Memory B cell (primary cell): Measurements from ENCODE around the gene ATP8A2.

ENCODE experiments used
- ATAC-seq: fragments of 150-1000 bp; cut with Tn5 transposase; 2 replicates; pipeline ENCODE4 v1.10.0; 2021; ENCODE audit warnings: low read depth, mild to moderate bottlenecking, moderate library complexity
- DNase-seq, 2 donors: peaks; one replicate each; pipeline ENCODE4 v3.0.0; 2022; ENCODE audit warnings: low spot score in 2 of 2
- H3K27ac Mint-ChIP-seq: one replicate; pipeline ENCODE4 v1.8.0; 2022; ENCODE audit warnings: mild to moderate bottlenecking, moderate library complexity, mixed read lengths
- H3K27me3 Mint-ChIP-seq: one replicate; pipeline ENCODE4 v1.8.0; 2022; ENCODE audit warnings: mixed read lengths
- H3K36me3 Mint-ChIP-seq: one replicate; pipeline ENCODE4 v1.8.0; 2022; ENCODE audit warnings: mild to moderate bottlenecking, mixed read lengths
- H3K4me1 Mint-ChIP-seq: one replicate; pipeline ENCODE4 v1.8.0; 2022; ENCODE audit warnings: mixed read lengths
- H3K4me3 Mint-ChIP-seq: one replicate; pipeline ENCODE4 v1.8.0; 2022; ENCODE audit warnings: mild to moderate bottlenecking, moderate library complexity, mixed read lengths
- H3K9me3 Mint-ChIP-seq: one replicate; pipeline ENCODE4 v1.8.0; 2022; ENCODE audit warnings: mixed read lengths

The ATP8A2 gene

DNA sequence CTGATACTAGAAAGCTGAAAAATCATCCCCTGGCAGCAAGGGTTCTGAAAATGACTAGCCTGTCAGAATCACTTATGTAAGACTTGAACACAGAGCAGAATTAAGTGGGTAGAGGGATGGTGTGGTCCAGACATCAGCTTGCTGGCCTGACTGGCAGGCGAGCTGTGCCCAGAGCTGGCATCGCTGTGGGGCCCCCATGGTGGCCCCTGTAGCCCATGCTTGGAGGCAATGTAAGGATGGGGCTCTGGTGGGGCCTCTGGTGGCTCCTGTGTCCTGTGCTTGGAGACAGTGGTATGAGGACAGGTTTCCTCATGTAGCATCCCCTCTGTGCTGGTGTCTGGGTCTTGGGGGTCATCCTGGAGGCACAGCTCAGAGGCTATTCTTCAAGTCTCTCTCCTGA is 347.9 kb downstream of the ATP8A2 start:
- H3K36me3 Mint-ChIP-seq: peaks cover 1% of the 10 kb centered on the region
- DNase-seq (no peak), ATAC-seq (no peak)
- peaks cover 8% of the 10 kb centered on the region for H3K27me3 Mint-ChIP-seq
- peaks cover 7% of the 10 kb centered on the region for H3K9me3 Mint-ChIP-seq
- H3K4me3 Mint-ChIP-seq: no peak overlapping the region
- H3K27ac Mint-ChIP-seq: no peak overlapping the region
- H3K4me1 Mint-ChIP-seq: no peaks in the 10 kb centered on the region

DNA sequence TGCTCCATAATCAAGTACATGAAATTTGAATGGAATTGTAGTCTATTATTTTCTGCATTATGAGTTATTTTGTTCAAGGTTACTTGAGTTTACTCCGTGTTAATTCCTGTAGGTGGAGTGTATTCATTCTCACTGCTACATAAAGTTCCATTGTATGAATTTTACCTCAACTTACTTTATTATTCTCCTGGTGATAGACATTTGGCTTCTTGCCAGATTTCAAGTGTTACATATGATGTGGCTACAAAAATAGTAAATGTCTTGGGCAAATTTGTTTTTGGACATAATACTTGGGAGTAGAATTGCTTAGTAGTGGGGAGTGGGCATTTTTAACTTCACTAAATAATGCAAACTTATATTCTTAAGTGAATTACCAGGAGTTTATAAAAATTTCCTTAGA is 351.1 kb downstream of the ATP8A2 start:
- no peak overlapping the region for H3K4me3 Mint-ChIP-seq
- H3K27ac Mint-ChIP-seq: no peak overlapping the region
- H3K9me3 Mint-ChIP-seq: peaks cover 1% of the 10 kb centered on the region
- H3K27me3 Mint-ChIP-seq: peaks cover 4% of the 10 kb centered on the region
- no peaks in the 10 kb centered on the region for H3K4me1 Mint-ChIP-seq
- DNase-seq (no peak), ATAC-seq (no peak)
- H3K36me3 Mint-ChIP-seq: peaks cover 1% of the 10 kb centered on the region

DNA sequence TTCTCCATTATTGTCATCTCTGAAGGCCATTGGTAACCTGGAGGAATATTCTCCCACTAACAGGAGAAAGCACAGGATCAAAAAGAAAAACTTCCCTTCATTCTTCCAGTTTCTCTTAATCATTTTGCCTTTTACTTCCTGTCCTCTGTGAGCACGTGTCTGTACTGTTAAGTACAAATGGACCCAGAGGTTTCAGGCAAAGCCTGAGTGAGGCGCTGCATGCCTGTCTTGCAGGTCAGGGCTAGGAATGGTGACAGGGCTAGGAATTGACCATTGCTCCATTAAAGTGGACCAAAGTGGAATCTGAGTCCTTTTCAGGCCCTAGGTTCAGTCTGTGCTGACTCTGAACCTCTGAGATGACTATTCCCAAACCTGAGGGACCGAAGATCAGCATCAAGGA is 353.3 kb downstream of the ATP8A2 start:
- DNase-seq (no peak), ATAC-seq (no peak)
- Mint-ChIP-seq H3K4me3 (no peak overlapping the region), H3K4me1 (no peaks in the 10 kb centered on the region), H3K27ac (no peak overlapping the region), H3K9me3 (no peaks in the 10 kb centered on the region), H3K36me3 (peaks cover 1% of the 10 kb centered on the region), H3K27me3 (peaks cover 5% of the 10 kb centered on the region)

DNA sequence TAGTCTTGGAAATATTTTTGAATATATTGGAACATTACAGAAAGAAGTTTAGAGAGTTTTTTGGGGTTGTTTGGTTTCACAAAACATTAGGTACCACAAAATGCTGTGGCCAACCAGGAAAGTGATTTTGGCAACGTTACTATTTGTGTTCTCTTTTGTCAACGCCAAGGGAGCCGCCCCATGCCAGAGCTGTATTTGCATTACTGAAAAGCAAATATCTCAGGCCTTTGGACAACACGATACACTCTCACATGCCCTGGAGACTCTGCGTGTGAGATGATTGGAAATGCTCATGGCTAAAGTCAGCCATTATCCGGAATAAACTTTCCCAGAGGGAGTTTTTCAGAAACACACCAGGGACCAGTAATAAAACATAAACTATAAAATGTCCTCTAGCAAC is 355.5 kb downstream of the ATP8A2 start:
- peaks cover 3% of the 10 kb centered on the region for H3K27me3 Mint-ChIP-seq
- no peaks in the 10 kb centered on the region for H3K4me1 Mint-ChIP-seq
- no peak overlapping the region for H3K4me3 Mint-ChIP-seq
- no peaks in the 10 kb centered on the region for H3K9me3 Mint-ChIP-seq
- no peak overlapping the region for H3K27ac Mint-ChIP-seq
- no peaks in the 10 kb centered on the region for H3K36me3 Mint-ChIP-seq
- no peak for DNase-seq
- ATAC-seq: no peak

DNA sequence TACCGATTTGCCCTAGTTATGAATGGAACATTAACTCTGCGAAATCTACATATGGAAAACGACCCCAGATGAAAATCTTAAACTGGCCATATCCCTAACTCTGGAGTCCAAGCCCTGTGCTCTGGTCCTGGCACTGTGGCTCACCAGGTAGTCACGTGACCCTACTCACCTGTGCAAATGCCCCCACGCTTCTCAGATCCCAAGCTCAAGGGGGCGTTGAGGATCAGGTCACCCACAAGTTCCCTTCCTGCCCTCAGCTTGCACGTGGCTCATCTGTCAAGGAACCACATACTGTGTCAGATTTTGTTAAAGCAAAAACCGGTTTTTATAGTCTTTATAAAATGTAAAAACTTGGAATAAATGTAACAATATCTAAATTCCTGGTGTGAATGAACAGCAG is 356.0 kb downstream of the ATP8A2 start:
- H3K4me1 Mint-ChIP-seq: no peaks in the 10 kb centered on the region
- H3K4me3 Mint-ChIP-seq: no peak overlapping the region
- H3K9me3 Mint-ChIP-seq: no peaks in the 10 kb centered on the region
- no peak for ATAC-seq
- no peaks in the 10 kb centered on the region for H3K36me3 Mint-ChIP-seq
- H3K27me3 Mint-ChIP-seq: peaks cover 3% of the 10 kb centered on the region
- H3K27ac Mint-ChIP-seq: no peak overlapping the region
- DNase-seq: no peak

DNA sequence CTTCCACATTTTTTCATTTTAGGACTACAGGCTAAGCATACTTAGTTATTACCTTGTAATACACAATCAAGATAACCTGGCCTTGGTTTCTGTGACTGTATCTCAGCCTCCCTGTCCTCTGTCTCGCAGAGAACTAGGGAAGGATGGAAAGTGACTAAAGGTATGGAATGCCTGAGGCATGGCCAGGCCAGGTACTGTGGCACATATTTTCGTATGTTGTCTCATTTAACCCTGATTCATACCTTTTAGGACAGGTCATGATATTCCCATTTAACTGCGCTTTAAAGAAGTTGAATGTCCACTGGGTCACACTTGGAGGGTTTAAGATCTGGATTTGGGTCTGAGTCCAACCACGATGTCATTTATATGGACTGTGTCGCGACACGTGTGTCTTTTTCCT is 357.4 kb downstream of the ATP8A2 start:
- H3K36me3 Mint-ChIP-seq: no peaks in the 10 kb centered on the region
- ATAC-seq: no peak
- H3K4me1 Mint-ChIP-seq: no peaks in the 10 kb centered on the region
- no peaks in the 10 kb centered on the region for H3K9me3 Mint-ChIP-seq
- H3K27me3 Mint-ChIP-seq: peaks cover 3% of the 10 kb centered on the region
- no peak overlapping the region for H3K4me3 Mint-ChIP-seq
- H3K27ac Mint-ChIP-seq: no peak overlapping the region
- DNase-seq: no peak

DNA sequence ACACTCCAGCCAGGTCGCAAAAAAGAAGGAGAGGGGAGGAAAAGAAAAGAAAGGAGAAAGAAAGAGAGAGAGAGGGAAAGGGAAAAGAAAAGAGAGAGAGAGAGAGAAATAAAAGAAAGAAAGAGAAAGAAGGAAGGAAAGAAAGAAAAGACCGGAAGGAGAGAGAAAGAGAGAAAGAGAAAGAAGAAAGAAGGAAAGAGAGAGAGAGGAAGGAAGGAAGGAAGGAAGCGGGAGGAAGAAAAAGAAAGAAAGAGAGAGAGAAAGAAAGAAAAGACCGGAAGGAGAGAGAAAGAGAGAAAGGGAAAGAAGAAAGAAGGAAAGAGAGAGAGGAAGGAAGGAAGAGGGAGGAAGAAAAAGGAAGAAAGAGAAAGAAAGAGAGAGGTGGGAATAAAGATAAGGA is 359.3 kb downstream of the ATP8A2 start:
- DNase-seq: no peak
- no peaks in the 10 kb centered on the region for H3K9me3 Mint-ChIP-seq
- H3K36me3 Mint-ChIP-seq: no peaks in the 10 kb centered on the region
- no peak overlapping the region for H3K4me3 Mint-ChIP-seq
- H3K27me3 Mint-ChIP-seq: peaks cover 4% of the 10 kb centered on the region
- H3K4me1 Mint-ChIP-seq: no peaks in the 10 kb centered on the region
- no peak overlapping the region for H3K27ac Mint-ChIP-seq
- no peak for ATAC-seq

DNA sequence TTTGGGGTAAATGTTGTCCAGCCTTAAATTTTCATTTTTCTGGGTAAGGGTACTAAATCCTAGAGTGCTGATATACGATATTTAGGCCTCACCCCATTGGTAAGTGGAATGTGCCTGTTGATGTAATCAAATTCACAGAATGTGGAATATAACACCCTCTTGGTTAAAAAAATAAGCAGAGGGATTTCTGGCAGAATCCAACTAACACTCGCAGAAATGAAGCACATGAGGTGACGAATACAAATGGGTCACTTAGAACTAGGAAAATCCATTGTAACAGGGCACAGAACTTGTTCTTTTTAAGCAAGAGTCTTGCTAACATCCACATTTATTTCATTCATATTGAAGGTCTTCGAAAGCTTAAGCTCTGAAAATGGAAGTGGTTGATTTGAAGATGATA is 359.8 kb downstream of the ATP8A2 start:
- Mint-ChIP-seq H3K27ac (no peak overlapping the region), H3K4me3 (no peak overlapping the region)

DNA sequence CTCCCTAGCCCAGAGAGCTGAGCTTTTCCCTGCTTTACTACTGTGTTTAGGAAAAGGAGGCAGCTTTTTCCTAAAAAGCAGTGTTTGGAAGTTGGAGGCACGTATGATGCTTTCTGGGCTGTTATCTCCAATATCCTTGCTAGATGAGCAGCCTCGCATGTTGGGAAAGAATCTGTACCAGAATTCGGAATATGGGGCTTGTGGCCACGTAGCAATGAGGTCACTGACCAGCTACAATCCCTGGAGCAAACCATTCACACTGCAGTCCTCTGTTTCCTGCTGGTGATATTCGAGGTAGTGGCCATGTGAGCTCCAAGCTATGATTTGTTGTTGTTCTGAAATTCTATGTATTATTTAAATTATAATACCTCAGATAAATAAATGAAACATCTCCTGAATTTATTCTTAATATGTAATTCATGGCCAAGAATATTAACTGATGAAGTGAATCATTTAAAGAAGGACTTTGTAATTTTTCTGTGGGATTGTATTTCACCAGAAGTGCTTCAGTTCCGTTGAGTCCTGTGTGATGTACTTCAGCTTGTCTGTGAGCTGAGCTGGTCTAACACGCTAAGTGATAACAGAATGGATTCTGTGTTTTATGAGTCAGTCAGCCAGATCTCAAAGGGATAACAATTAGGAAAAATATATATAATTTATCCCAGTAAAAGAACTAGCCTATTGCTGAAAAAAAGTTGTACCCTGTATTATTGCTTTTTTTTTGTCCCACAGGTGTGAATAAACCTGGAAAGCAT is 360.5 kb downstream of the ATP8A2 start:
- DNase-seq (no peak), ATAC-seq (no peak)
- H3K27ac Mint-ChIP-seq: no peak overlapping the region
- no peaks in the 10 kb centered on the region for H3K4me1 Mint-ChIP-seq
- H3K27me3 Mint-ChIP-seq: peaks cover 5% of the 10 kb centered on the region
- H3K9me3 Mint-ChIP-seq: no peaks in the 10 kb centered on the region
- H3K36me3 Mint-ChIP-seq: no peaks in the 10 kb centered on the region
- no peak overlapping the region for H3K4me3 Mint-ChIP-seq

More for the DNA sequence above, 359.8 kb downstream of the ATP8A2 start:
- Mint-ChIP-seq H3K36me3 (no peaks in the 10 kb centered on the region), H3K4me1 (no peaks in the 10 kb centered on the region), H3K9me3 (no peaks in the 10 kb centered on the region), H3K27me3 (peaks cover 5% of the 10 kb centered on the region)
- ATAC-seq (no peak), DNase-seq (no peak)

DNA sequence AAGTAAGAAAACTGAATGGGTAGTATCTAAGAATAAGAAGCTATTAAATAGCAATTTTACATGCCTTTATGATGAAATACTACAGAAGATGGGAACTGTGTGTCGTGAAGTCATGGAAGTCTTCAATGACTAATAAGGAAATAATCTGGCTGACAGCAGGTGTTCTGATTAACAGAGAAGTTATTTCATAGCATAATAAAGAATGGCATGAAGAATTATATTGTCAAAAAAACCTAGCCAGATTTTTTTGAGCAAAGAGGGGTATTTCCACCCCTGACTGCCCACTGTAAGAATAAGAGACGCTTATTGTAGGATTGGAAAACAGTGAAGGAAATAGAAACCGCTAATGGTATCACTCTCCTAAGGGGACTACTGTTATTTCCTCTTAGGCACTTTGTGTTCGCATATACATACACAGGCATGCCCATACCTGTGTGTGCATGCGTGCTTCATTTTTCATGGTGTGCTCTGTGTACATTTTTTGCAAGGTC is 361.3 kb downstream of the ATP8A2 start:
- Mint-ChIP-seq H3K4me3 (no peak overlapping the region), H3K27ac (no peak overlapping the region), H3K27me3 (peaks cover 3% of the 10 kb centered on the region), H3K9me3 (no peaks in the 10 kb centered on the region), H3K36me3 (no peaks in the 10 kb centered on the region), H3K4me1 (no peaks in the 10 kb centered on the region)
- ATAC-seq (no peak), DNase-seq (no peak)

DNA sequence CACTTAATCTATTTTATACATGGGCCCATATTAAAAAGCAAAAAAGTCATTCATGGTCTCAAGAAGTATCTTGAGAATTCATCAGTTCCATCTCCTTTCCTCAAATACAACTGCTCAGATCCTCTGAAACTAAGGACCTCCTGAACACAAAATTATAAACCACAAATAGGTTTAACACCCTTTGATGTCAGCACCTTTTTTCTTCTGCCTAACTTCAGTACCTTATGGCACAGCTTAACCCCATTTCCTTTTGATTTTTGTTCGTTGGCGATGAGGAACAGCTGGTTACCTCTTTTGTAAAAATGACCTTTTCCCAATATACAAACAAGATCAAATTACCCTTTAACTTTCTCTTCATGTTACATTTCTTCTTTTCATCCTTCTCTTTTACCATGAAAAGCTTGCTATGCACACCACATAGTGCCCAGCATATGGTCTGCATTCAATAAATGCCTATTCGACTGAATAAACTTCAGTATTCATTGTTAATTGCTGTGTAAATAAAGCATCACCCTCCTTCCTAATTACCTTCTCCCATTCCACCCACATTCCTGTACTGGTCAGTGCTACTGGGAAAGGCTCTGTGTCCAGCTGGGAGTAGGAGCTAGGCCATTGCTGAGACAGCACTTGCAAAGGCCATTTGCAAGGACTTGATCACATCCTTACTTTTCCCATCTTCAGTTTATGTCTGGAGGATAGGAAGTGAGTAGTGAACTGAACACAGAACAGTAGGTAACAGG is 362.1 kb downstream of the ATP8A2 start:
- Mint-ChIP-seq H3K27me3 (peaks cover 3% of the 10 kb centered on the region), H3K27ac (no peak overlapping the region), H3K36me3 (no peaks in the 10 kb centered on the region), H3K4me3 (no peak overlapping the region), H3K9me3 (no peaks in the 10 kb centered on the region), H3K4me1 (no peaks in the 10 kb centered on the region)
- ATAC-seq (no peak), DNase-seq (no peak)

DNA sequence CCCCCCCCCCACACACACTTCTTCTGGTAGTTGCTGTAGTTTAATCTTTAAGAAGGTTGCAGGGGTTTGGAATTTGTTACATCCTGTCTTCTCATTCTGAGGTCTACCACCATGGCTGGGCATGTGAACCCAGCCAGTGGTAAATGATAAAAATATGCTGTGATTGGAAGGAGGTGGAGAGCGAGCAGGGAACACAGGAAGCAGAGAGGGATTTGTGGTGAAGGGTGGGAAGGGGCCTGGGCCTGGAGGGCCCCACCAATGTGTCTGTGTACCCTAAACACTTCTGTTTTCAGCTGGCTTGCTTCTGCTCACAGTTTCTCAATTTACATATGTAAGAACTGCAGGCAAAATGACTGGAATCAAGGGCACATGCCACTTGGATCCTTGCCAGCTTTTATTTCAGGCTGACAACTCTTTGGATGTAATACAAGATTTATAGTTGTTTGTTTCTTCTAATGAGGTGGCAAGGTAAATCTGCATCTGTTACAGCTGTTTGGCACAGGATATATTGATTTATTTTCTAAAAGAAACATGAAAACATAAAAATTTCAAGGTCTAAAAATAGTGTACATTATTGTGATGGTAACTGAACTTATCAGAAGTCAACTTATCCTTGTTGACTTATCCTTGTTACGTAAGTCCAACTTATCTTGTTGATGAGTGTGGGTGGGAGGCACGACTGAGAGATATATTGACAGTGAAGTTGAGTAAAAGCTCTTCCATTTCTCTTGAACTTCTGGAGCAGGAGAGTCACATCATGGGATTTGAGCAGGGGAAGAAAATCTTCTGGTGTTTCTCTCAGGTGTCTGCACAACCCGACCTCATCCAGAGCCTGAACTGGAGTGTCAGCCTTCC is 366.8 kb downstream of the ATP8A2 start:
- H3K4me3 Mint-ChIP-seq: no peak overlapping the region
- no peak for ATAC-seq

DNA sequence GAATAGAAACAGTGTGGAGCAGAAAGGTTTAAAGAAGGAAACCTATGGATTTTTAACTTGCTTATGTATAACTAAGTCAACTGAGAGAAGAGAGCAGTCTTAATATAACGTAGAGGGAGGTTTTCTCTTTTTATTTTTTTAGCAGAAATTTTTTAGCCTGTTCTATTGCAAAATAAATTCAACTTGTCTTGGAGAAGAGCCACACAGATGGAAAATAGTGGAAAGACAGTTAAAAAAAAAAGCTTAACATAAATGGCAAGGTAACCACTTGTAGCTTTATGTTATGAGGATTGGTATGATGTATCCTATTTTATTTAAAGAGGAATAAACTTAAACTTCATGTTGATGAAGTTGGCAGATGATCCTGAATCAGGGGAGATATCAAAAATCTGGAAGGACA is 367.6 kb downstream of the ATP8A2 start:
- no peaks in the 10 kb centered on the region for H3K9me3 Mint-ChIP-seq
- no peaks in the 10 kb centered on the region for H3K36me3 Mint-ChIP-seq
- ATAC-seq (no peak), DNase-seq (no peak)
- no peaks in the 10 kb centered on the region for H3K4me1 Mint-ChIP-seq
- no peak overlapping the region for H3K27ac Mint-ChIP-seq
- H3K27me3 Mint-ChIP-seq: peaks cover 3% of the 10 kb centered on the region
- H3K4me3 Mint-ChIP-seq: no peak overlapping the region

More for the DNA sequence above, 366.8 kb downstream of the ATP8A2 start:
- Mint-ChIP-seq H3K4me1 (no peaks in the 10 kb centered on the region), H3K36me3 (no peaks in the 10 kb centered on the region), H3K27me3 (peaks cover 3% of the 10 kb centered on the region), H3K9me3 (no peaks in the 10 kb centered on the region), H3K27ac (no peak overlapping the region)
- DNase-seq: no peak

DNA sequence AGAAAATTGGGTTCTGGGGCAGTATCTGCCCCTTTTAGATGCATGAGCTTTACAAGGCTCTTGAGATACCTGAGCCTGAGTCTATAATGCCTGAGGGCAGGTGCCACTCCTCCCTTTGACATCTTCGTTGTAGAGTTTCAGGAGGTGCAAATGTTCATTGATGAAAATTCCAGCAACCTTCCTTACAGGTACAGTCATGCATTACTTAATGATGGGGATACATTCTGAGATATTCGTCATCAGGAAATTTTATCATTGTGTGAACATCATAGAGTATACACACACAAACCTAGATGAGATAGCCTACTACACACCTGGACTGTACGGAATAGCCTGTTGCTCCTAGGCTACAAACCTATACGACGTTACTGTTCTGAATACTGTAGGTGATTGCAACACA is 370.0 kb downstream of the ATP8A2 start:
- no peak for DNase-seq
- H3K27me3 Mint-ChIP-seq: peaks cover 3% of the 10 kb centered on the region
- no peak overlapping the region for H3K4me3 Mint-ChIP-seq
- H3K27ac Mint-ChIP-seq: no peak overlapping the region
- no peaks in the 10 kb centered on the region for H3K36me3 Mint-ChIP-seq
- no peaks in the 10 kb centered on the region for H3K4me1 Mint-ChIP-seq
- no peaks in the 10 kb centered on the region for H3K9me3 Mint-ChIP-seq
- no peak for ATAC-seq
